HepG2 (cell line): ENCODE measurements around the gene TK1. TPM values are rescaled to one million over a fixed set of nuclear protein-coding genes. Genes with fewer than 3 reads are reported as not detected.

Experiments used
- ATM ChIP-seq: fragments of 450-650 bp; IDR thresholded peaks from 2 replicates; pipeline ENCODE4 v1.7.1; 2017; ENCODE audit warnings: mild to moderate bottlenecking, borderline replicate concordance
- BRD4 ChIP-seq: sonication (generic); formaldehyde crosslinking; IDR thresholded peaks from 2 replicates; pipeline ENCODE4 v1.4.0; 2020; ENCODE audit warnings: missing genetic modification reagents
- CCDC6 ChIP-seq: sonication (generic); formaldehyde crosslinking; IDR thresholded peaks from 2 replicates; pipeline ENCODE4 v1.8.1; 2022; ENCODE audit warnings: mild to moderate bottlenecking, missing genetic modification reagents, moderate library complexity
- IKZF4 ChIP-seq: sonication (generic); formaldehyde crosslinking; IDR thresholded peaks from 2 replicates; pipeline ENCODE4 v1.5.1; 2020; ENCODE audit warnings: borderline replicate concordance, mild to moderate bottlenecking, low read depth, missing genetic modification reagents; ENCODE audit errors: not compliant biosample characterization
- MIXL1 ChIP-seq: IDR thresholded peaks from 2 replicates; pipeline ENCODE4 v1.6.1; 2016
- RCOR2 ChIP-seq: IDR thresholded peaks from 2 replicates; pipeline ENCODE4 v1.6.1; 2016; ENCODE audit warnings: missing biosample characterization, missing genetic modification reagents
- RNF2 ChIP-seq: fragments of 450-650 bp; conservative IDR thresholded peaks from 2 replicates; pipeline ENCODE4 v1.6.1; 2016; ENCODE audit warnings: low read depth
- RXRA ChIP-seq: sonication (generic); formaldehyde crosslinking; IDR thresholded peaks from 2 replicates; pipeline ENCODE4 v1.5.1; 2020; ENCODE audit warnings: missing genetic modification reagents
- SMYD3 ChIP-seq: sonication (generic); formaldehyde crosslinking; IDR thresholded peaks from 2 replicates; pipeline ENCODE4 v1.8.1; 2023; ENCODE audit warnings: mild to moderate bottlenecking, missing genetic modification reagents
- TRAFD1 ChIP-seq: sonication (generic); formaldehyde crosslinking; IDR thresholded peaks from 2 replicates; pipeline ENCODE4 v1.5.1; 2020; ENCODE audit warnings: missing genetic modification reagents, mild to moderate bottlenecking, borderline replicate concordance
- ZNF160 ChIP-seq: sonication (generic); formaldehyde crosslinking; IDR thresholded peaks from 2 replicates; pipeline ENCODE4 v1.8.0; 2022; ENCODE audit warnings: mild to moderate bottlenecking, inconsistent platforms, missing genetic modification reagents
- ZNF615 ChIP-seq: sonication (generic); formaldehyde crosslinking; IDR thresholded peaks from 2 replicates; pipeline ENCODE4 v1.5.0; 2020; ENCODE audit warnings: mild to moderate bottlenecking, missing genetic modification reagents, borderline replicate concordance
- polyA plus RNA-seq, 8 experiments: library from polyadenylated mRNA; depleted of rRNA in 3 of 8; stranded (reverse) in 7 of 8; unstranded in 1 of 8; fragments of >200 nt; fragmentation: Illumina TruSeq in 4 of 8; extraction: Trizol in 4 of 8; gene quantifications; 2 replicates each; pipeline versions ENCODE4 v1.2.1 to v1.2.3, GENCODE V29; 2011 to 2016; ENCODE audit warnings: low read depth in 4 of 8, missing spikeins in 1 of 8, mixed read lengths in 1 of 8; ENCODE audit not compliant: insufficient read depth in 1 of 8
- total RNA-seq, 5 experiments: library from RNA; depleted of rRNA; stranded (reverse); fragments of >200 nt; fragmentation: Illumina TruSeq; extraction: Trizol; gene quantifications; 2 replicates each; pipeline ENCODE4 v1.2.3, GENCODE V29; 2016; ENCODE audit warnings: low read depth in 1 of 5
- TF ChIP-seq, protein P1 (sequence below): sonication (generic); formaldehyde crosslinking; IDR thresholded peaks from 2 replicates; pipeline ENCODE4 v1.9.0; 2022; ENCODE audit warnings: low read depth, missing genetic modification reagents
- TF ChIP-seq, protein P2 (sequence below): sonication (generic); formaldehyde crosslinking; IDR thresholded peaks from 2 replicates; pipeline ENCODE4 v1.8.0; 2022; ENCODE audit warnings: missing genetic modification reagents, low read depth, mild to moderate bottlenecking, borderline replicate concordance
- TF ChIP-seq, protein P3 (sequence below): sonication (generic); formaldehyde crosslinking; IDR thresholded peaks from 2 replicates; pipeline ENCODE4 v1.4.0; 2020; ENCODE audit warnings: low read depth, missing genetic modification reagents
- TF ChIP-seq, protein P4 (sequence below): sonication (generic); formaldehyde crosslinking; IDR thresholded peaks from 2 replicates; pipeline ENCODE4 v1.4.0; 2020; ENCODE audit warnings: mild to moderate bottlenecking, missing genetic modification reagents
- TF ChIP-seq, protein P5 (sequence below): sonication (generic); formaldehyde crosslinking; conservative IDR thresholded peaks from 2 replicates; pipeline ENCODE4 v1.4.0; 2020; ENCODE audit warnings: missing genetic modification reagents

TK1 gene
- total and polyA plus RNA-seq, 2 of the 13 experiments (the other 11 are each of a cell fraction or from before 2014, with no cell fraction given): 45.0 to 96.0 TPM

- no peak for TF ChIP-seq BRD4
- no peak for TF ChIP-seq MIXL1 (CRISPR knock-in tag)
- peak; percentile 88; the same call in 1 of the 2 replicates for TF ChIP-seq SMYD3
- TF ChIP-seq, protein P1, sequence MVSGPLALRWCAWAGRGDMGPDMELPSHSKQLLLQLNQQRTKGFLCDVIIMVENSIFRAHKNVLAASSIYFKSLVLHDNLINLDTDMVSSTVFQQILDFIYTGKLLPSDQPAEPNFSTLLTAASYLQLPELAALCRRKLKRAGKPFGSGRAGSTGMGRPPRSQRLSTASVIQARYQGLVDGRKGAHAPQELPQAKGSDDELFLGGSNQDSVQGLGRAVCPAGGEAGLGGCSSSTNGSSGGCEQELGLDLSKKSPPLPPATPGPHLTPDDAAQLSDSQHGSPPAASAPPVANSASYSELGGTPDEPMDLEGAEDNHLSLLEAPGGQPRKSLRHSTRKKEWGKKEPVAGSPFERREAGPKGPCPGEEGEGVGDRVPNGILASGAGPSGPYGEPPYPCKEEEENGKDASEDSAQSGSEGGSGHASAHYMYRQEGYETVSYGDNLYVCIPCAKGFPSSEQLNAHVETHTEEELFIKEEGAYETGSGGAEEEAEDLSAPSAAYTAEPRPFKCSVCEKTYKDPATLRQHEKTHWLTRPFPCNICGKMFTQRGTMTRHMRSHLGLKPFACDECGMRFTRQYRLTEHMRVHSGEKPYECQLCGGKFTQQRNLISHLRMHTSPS: peak; percentile 31; the same call in 1 of the 2 replicates
- TF ChIP-seq, protein P2, sequence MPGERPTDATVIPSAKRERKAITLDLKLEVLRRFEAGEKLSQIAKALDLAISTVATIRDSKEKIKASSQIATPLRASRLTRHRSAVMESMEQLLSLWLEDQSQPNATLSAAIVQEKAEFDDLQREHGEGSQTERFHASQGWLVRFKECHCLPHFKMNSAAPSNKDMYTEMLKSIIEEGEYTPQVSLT (CRISPR knock-in tag): no peak; the same call in 1 of the 2 replicates
- TF ChIP-seq ATM: no peak
- no peak for TF ChIP-seq TRAFD1 (CRISPR knock-in tag)
- peak; percentile 91 for TF ChIP-seq IKZF4 (CRISPR knock-in tag)
- TF ChIP-seq, protein P3, sequence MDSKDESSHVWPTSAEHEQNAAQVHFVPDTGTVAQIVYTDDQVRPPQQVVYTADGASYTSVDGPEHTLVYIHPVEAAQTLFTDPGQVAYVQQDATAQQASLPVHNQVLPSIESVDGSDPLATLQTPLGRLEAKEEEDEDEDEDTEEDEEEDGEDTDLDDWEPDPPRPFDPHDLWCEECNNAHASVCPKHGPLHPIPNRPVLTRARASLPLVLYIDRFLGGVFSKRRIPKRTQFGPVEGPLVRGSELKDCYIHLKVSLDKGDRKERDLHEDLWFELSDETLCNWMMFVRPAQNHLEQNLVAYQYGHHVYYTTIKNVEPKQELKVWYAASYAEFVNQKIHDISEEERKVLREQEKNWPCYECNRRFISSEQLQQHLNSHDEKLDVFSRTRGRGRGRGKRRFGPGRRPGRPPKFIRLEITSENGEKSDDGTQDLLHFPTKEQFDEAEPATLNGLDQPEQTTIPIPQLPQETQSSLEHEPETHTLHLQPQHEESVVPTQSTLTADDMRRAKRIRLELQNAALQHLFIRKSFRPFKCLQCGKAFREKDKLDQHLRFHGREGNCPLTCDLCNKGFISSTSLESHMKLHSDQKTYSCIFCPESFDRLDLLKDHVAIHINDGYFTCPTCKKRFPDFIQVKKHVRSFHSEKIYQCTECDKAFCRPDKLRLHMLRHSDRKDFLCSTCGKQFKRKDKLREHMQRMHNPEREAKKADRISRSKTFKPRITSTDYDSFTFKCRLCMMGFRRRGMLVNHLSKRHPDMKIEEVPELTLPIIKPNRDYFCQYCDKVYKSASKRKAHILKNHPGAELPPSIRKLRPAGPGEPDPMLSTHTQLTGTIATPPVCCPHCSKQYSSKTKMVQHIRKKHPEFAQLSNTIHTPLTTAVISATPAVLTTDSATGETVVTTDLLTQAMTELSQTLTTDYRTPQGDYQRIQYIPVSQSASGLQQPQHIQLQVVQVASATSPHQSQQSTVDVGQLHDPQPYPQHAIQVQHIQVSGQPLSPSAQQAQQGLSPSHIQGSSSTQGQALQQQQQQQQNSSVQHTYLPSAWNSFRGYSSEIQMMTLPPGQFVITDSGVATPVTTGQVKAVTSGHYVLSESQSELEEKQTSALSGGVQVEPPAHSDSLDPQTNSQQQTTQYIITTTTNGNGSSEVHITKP (CRISPR knock-in tag): 0 out of 2 replicates have a peak, but pooled peaks have one; percentile 58
- TF ChIP-seq RXRA (CRISPR knock-in tag): peak; percentile 83; the same call in 1 of the 2 replicates
- TF ChIP-seq, protein P4, sequence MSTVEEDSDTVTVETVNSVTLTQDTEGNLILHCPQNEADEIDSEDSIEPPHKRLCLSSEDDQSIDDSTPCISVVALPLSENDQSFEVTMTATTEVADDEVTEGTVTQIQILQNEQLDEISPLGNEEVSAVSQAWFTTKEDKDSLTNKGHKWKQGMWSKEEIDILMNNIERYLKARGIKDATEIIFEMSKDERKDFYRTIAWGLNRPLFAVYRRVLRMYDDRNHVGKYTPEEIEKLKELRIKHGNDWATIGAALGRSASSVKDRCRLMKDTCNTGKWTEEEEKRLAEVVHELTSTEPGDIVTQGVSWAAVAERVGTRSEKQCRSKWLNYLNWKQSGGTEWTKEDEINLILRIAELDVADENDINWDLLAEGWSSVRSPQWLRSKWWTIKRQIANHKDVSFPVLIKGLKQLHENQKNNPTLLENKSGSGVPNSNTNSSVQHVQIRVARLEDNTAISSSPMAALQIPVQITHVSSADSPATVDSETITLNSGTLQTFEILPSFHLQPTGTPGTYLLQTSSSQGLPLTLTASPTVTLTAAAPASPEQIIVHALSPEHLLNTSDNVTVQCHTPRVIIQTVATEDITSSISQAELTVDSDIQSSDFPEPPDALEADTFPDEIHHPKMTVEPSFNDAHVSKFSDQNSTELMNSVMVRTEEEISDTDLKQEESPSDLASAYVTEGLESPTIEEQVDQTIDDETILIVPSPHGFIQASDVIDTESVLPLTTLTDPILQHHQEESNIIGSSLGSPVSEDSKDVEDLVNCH (CRISPR knock-in tag): peak; percentile 90; the same call in 1 of the 2 replicates
- TF ChIP-seq ZNF160 (CRISPR knock-in tag): peak; percentile 69
- TF ChIP-seq RCOR2 (CRISPR knock-in tag): 0 out of 2 replicates have a peak, but pooled peaks have one; percentile 22
- TF ChIP-seq CCDC6 (CRISPR knock-in tag): peak; percentile 96
- TF ChIP-seq ZNF615 (CRISPR knock-in tag): 0 out of 2 replicates have a peak, but pooled peaks have one; percentile 46
- TF ChIP-seq RNF2: peak; percentile 78
- TF ChIP-seq, protein P5, sequence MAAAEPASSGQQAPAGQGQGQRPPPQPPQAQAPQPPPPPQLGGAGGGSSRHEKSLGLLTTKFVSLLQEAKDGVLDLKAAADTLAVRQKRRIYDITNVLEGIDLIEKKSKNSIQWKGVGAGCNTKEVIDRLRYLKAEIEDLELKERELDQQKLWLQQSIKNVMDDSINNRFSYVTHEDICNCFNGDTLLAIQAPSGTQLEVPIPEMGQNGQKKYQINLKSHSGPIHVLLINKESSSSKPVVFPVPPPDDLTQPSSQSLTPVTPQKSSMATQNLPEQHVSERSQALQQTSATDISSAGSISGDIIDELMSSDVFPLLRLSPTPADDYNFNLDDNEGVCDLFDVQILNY (CRISPR knock-in tag): peak; percentile 100
These were observed 27.3 kb upstream of the TK1 start, which contains the start of gene BIRC5 (continued) for GRCh38 chr17:78214016-78214705.
